Measurements from ENCODE around the gene SCARF2.

- TF ChIP-seq GATA2 (IDR thresholded peaks at IDR 0.05; ENCODE audit: low read depth, low read length): no peak
- TF ChIP-seq GATA3 (IDR thresholded peaks at IDR 0.05; ENCODE audit: low read depth, low read length): no peak
Measured at GRCh38 chr22:20464912-20465758, 27.5 kb upstream of the SCARF2 start.
